SK-N-MC (cell line): Measurements from ENCODE around the gene STARD9.

ENCODE experiments used
- EZH2 ChIP-seq: fragments of 200-600 bp; sonication (generic); IDR thresholded peaks from one replicate; pipeline ENCODE4 v1.6.1; 2017; ENCODE audit warnings: antibody characterized with exemption
- FOXP2 ChIP-seq: optimal IDR thresholded peaks from 2 replicates; pipeline ENCODE3; 2011; ENCODE audit warnings: mild to moderate bottlenecking, moderate library complexity; ENCODE audit not compliant: insufficient read depth; ENCODE audit errors: extremely low read length, control extremely low read depth
- POLR2AphosphoS5 ChIP-seq: IDR thresholded peaks from 2 replicates; pipeline ENCODE4 v1.6.1; 2012; ENCODE audit warnings: mild to moderate bottlenecking, low read depth, low read length, borderline replicate concordance

GRCh38 chr15:42734076-42734672, 158.8 kb downstream of the STARD9 start:
- TF ChIP-seq POLR2AphosphoS5 (no peak), EZH2 (no peak), FOXP2 (no peak)
